GM18511 (cell line): ENCODE measurements around the gene SND1.
A peak's percentile ranks its signal among the peaks of the same experiment; 100 is the strongest.
"Not testable (repeated sequence)": the region's sequence is repeated elsewhere in the genome, so short reads cannot be mapped to it uniquely, and the experiment has no call there.

Experiments
- ATAC-seq: cut with Tn5 transposase; IDR thresholded peaks from one replicate; pipeline ENCODE4 v1.9.1; 2021; ENCODE audit warnings: mild to moderate bottlenecking, moderate library complexity; ENCODE audit not compliant: unreplicated experiment

Gene SND1

DNA sequence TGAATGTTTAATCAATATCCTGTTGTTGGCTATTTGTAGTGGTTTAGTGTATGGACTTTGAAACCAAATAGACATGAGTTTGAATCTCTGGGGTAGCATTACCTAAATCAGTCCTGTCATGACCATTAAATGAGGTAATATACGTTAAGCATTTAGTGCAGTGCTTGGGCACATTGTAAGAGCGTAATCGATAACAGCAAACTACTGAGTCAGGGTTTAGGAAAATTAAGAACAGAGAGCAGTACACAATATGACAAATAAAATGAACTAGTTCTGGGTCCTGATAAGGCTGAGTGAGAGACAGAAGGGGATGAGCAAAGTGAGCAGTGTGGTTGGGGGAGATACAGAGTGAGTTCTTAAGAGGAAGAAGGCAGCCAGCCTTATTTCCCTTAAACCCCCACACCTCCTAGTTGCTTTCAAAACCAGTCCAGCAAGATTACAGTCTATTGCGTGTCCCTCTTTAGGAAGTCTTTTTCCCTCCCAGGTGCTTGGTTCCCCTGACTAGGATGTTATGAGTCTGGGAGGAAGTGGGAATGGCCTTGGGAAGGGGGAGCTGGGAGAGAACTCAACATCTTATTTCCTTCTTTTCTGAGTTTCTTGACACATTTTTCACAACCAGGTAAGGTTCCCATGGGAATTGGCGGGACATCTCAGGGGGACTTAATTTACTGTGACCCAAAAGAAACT, 171.0 kb downstream of the SND1 start:
- ATAC-seq, result no peak

DNA sequence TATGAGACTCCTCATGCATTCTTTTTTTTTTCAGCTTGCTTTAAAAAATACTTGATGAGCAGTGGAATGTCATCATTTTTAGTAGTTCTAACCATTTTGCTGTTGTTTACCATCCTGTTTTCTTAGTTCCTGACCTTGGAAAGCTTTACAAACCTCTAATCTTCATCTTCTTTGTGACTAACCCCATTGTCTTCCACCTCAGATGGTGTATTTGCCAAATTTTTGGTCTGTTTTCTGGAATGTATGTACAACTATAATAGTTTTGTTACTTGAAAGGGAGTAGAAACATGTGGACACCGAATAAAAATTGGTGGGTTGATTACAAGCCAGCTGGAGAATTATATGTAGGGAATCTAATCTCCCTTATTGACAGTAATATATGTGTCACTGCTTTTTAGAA, 172.7 kb downstream of the SND1 start:
- no peak for ATAC-seq

DNA sequence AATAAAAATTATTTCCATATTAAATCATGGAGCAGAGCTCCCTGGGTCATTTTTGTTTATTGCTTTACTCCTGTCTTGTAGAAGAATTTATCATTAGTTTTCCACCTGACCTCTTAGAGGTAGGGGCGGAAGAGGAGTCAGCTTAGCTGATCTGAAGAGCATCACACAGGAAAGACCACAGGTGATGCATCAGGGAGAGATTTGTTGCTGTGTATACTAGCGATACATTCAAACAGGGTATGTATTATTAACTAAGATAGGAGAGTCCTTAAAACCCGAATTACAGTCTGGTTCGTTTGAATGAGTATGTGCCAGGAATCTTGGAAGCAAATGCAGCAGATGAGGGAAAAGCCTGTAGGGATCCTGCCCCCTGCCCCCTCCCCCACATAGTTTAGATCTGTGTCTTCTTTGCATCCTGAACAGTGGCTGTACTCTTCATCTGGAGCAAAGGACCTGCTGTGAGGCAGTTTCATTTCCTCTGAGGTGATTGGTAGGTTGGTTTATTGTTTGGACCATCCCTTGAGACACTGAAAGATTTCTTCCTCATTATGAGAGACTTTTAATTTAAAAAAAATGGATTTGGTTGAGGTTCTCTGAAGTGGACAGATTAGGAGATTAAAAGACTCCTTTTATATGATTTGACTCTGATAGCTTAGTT, 177.0 kb downstream of the SND1 start:
- ATAC-seq, result peak; percentile 72

DNA sequence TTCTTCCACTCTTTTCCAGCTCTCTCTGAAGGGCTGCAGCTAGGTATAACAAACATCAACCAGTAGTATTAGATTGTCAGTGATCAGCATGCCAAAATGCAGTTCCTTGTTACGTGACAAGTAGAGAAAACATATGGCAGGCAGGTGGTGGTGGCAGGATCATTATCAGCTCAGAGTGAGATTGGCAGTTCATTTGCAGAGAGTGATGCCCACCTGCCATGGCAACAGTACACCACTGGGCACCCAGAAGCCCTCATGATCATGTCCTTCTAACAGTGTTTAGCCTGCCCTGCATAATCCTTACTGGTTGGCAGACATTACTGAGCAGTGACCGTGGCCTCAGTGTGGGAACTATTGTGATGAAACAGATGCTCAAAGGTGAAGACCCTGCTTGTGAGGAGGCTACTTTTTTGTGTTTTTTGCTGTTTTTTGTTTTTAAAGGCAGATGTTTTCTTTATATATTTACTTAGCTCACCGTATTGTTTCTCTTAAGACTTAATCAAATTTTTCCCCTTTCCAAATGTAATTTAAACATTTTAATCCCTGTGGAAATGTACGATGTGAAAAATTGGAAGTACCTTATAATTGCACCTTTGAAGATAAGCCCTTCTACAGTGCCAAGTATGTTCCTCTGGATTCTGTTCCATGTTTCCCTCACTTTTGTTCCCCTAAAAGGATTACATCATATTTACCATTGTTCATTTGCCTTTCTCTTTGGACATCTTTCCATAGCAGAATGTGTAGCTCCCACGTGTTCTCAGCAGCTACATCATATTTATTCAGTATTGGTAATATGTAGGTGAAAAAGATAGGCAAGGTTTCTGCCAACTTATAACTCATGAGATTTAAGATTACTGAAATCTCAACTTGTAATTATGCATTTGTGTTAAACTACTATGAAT, 179.6 kb downstream of the SND1 start:
- no peak for ATAC-seq

DNA sequence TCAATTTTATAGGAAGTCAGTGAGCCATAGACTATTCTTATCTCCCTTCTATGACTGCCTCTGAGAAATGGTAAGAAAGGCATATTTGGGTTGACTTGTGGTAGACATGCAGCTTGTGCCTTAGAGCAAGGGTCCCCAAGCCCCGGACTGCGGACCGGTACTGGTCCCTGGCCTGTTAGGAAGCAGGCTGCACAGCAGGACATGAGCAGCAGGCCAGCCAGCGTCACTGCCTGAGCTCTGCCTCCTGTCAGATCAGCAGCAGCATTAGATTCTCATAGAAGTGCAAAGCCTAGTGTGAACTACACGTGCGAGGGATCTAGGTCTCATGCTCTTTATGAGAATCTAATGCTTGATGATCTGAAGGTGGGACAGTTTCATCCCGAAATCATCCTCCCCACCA, 180.6 kb downstream of the SND1 start:
- no peak for ATAC-seq

DNA sequence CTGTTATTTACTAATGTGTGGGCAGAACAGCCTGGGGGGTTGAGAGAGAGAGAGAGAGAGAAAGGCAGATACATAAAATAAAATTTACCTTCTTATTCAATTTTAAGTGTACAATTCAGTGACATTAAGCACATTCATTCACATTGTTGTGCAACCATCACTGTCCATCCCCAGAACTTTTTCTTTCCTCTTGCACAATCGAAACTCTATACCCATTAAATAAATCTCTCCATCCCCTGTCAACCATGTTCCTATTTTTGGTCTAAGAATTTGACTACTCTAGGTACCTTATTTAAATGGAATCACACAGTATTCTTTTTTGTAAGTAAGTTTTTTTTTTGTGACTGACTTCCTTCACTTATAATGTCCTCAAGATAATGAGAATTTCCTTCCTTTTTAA, 181.6 kb downstream of the SND1 start:
- no peak for ATAC-seq

DNA sequence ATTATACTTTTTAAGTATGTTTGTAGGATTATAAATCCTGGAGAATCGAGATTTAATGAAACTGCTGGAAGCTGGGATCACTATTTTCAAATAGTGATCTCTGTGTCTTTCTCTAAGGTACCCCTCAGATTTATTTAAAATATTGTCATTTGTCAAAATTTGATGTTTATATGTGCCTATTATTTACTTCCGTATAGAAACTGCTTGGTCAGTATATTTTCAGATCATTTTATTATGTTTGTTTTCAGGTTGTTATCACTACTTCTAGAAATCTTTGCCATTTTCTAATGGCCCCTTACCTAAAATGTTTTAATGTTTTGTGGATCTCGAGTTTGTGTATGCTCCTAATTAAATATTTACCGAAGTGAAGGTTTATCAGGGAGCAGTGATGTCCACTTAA, 183.7 kb downstream of the SND1 start:
- no peak for ATAC-seq

DNA sequence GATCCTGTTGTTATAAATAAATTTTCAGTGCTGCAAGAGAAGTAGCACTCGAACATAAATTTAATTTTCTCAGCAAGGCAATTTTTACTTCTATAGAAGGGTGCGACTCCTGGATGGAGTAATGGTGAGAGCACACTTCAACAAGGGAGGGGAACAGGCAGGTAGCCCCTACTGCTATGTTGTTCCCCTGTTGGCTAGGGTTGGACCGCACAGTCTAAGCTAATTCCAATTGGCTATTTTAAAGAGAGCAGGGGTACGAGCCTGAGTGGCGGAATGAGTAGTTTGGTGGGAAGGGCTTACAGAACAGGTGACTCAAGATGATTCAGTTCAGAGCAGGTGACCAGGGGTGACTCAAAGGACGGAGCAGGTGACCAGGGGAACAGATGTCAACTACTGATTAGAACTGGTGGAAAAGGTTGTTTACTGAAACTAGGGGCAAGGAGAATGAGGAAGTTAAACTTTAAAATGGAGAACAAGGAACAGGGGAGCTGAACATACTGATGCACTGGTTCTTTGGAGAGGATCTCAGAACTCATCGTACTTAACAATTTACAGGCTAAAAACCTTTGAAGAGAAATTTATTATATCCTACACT, 185.9 kb downstream of the SND1 start:
- not testable (repeated sequence) for ATAC-seq

DNA sequence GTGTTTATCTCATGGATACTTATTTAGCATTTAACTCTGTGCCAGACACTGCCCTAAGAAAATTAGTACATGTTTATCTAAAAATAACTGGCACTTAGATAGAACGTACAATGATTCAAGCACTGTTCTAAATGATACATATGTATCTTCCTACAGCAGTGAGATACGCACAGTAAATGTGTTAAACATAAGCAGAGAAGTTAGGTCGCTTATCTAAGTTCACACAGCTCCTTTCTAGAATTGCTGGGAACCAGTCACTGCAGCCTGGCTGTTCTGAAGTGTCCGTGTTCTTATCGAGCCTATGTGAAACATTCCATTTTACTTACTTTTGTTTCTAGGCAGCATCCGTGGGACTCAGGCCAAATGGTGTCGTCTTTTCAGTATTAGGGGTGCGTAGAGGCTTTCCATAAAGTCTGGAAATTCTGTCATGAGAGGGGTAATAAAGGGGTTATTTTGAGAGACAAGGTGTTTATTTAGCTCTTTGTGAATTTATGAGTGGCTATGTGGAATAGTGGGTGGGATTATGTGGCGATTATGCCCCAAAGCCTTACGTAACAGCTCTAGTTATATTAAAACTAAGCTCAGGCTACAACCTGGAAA, 186.9 kb downstream of the SND1 start:
- ATAC-seq, result no peak

DNA sequence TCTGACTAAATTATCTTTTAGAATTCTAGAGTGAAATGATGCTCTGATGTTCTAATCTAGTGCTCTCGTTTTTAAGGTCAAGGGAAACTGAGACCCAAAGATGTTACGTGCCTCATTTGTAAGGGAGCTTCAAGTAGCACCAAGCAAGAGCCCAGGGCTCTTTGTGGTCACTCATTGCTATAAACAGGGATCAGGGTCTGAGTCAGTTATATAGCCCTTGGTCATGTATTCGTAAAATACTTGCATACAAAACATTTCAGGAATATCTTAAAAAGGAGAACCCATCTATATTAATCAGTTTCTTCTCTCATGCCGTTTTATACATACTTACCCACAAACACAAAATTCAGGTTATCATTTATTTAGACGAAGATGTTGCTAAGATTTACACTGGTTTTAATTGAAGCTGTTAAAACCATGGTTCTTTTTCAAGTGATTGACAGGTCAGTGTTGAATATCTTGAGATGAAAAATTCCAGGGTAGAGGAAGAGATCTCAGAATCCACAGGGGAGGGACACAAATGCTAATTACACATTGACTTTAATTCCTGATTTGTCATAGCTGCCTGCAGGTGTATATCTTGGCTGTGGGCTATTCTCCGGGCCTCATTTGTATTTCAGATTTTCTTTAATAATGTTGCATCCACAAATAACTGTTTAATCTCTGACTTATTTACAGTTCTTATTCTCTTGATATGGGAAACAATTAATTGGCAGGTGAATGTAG, 188.4 kb downstream of the SND1 start:
- ATAC-seq, result no peak

DNA sequence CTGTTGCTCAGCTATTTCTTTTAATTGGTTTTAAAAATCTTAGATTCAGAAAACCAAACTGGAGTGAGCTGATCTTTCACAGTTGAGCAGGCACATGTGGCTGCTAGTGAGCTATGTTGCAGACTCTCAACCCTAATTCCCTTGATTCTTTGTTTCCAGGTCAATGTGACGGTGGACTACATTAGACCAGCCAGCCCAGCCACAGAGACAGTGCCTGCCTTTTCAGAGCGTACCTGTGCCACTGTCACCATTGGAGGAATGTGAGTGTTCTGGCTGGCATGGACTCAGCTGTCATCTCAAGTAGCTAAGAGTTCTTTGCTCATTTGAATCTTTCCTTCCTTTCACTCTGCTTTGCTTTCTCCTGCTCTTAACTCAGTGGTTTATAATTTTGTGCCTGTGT, 192.2 kb downstream of the SND1 start:
- no peak for ATAC-seq

DNA sequence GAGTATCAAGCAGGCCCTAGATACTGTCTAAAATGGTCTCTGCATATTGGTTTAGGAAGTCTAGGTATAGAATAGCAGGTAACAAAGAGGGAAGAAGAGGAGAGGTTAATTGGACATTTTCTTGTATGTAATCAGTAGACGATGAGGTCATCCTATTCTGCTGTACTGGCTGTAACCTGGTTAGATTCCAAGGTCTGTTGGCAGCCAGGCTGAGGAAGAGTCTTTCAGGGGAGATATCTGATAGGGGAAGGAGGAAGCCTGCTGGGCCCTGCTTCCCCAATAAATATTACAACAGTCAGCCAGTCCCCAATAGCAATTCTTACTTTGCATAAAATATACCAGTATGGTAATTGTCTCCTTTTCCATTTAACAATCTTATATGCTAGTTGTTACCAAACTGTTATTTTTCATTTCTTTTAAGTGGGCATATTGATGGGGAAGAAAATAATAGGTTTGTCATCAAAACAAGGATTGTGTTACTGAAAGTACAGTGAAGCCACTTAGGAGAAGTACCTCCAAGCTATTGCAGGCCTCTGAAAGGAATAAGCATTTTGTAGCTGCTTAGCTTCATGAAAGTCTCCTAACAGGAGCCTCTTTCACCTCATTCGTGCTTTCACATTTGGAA, 192.8 kb downstream of the SND1 start:
- no peak for ATAC-seq

DNA sequence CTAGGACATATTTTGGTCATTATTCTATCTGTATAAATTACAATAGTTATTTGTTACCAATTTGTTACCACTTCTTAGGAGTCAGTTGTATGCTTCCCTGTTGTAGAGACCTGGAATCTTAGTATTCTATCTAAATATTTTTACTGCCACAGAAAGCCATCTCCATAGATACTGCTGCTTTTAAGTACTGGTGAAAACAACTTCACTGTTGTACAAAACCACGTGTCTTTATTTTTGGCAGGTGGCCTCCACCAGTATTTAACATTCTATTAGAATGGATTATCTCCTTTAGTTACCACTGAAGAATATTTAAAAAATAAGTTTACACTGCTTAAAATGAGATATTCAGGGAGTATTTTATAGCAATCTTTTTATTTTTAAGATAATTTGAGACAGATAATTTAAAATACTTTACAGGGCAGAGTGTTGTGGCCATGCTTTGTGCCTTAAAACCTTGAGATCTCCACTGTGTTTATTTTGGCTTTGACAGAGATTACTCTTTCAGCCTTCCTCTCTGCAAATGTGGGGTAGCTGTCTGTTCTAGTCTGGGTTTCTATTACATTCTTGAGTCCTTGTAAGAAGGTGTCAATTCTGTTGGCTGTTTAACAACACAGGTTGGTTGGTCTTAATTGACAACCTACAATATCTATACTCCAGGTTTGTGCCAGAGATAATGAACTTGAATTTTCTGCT, 193.7 kb downstream of the SND1 start:
- no peak for ATAC-seq

DNA sequence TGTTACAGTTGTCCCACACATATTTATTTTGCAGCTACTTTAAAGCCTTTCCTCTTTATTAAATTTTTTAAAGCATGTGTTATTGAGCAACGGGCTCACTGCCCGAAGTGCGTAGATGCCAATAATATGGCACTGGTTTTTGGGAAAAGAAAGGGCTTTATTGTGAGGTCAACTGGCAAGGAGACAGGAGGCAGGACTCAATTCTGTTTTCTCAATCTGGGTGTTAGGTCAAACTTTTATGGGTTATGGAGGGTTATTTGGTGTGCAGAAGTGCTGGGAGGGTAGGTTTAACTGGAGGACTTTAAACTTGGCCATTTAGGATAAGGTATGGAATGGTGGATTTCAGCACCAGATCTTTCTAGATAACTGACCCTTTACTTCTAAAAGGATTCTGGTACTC, 195.6 kb downstream of the SND1 start:
- no peak for ATAC-seq

DNA sequence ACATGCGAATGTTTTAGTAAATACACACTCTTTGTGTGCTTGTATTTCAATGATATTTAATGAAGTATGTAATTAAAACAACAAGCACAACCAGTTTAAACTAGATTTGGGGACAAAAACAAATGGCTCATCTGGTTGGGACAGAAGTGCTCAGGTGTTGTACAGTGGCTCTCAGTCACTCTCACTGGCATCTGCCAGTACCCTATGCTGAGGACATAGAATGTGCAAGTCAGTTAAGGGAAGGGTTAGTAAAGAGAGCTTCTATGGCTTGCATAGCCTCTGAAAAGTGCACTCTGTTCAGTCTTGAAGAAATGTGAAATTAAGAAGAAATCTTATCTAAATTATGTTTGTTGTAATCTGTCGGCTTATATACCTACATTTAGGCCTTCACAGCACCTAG, 196.2 kb downstream of the SND1 start:
- ATAC-seq, result no peak

DNA sequence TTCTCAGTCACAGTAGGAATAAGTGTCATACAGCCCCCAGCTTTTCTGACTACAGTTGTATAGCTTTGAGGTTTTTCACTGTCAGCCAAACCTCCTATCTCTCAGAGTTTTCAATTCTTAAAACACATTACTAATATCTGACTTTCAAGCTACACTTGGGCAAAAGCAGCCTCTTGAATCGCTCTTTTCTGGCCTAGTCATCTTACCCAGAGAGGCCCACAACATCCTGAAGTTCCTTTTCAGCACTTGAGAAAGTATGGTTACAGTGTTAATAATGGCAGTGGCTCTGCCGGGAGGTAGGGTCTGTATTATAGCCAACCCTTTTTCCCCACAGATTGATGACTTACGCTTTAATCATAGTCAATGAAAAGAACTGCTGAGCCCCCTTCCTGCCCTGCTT, 198.2 kb downstream of the SND1 start:
- ATAC-seq, result no peak

DNA sequence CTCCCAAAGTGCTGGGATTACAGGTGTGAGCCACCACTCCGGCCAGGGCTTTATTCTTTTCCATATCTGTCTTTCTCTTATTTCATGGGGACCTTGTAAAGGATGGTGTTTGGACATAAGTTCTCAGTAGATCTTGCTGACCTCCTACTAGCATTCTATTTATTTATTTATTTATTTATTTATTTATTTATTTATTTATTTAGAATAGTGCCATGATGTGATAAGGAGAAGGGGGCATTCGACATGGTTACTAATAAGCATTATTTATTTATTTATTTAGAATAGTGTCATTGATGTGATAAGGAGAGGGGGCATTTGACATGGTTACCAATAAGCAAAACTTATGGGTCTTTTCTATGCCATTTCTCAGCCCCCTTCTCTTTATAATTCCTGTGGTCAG, 202.4 kb downstream of the SND1 start:
- no peak for ATAC-seq

DNA sequence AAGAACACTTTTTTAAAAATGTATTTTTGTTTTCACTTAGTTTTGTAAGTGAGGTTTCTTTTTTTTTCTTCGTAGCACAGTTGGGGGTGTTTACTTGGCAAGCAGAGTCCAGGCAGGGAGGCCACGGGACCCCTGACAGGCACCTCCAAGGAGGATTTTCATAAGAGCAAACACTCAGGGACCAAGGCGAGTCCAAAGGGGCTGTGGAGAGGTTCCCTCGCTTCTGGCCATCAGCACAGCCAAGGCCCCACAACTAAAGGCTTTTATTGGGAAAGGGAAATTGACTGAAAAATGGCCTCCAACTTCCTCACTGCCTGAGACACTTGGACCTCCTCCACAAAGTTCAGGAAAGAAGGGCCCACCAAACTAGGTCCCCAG, 205.5 kb downstream of the SND1 start:
- ATAC-seq, result no peak

DNA sequence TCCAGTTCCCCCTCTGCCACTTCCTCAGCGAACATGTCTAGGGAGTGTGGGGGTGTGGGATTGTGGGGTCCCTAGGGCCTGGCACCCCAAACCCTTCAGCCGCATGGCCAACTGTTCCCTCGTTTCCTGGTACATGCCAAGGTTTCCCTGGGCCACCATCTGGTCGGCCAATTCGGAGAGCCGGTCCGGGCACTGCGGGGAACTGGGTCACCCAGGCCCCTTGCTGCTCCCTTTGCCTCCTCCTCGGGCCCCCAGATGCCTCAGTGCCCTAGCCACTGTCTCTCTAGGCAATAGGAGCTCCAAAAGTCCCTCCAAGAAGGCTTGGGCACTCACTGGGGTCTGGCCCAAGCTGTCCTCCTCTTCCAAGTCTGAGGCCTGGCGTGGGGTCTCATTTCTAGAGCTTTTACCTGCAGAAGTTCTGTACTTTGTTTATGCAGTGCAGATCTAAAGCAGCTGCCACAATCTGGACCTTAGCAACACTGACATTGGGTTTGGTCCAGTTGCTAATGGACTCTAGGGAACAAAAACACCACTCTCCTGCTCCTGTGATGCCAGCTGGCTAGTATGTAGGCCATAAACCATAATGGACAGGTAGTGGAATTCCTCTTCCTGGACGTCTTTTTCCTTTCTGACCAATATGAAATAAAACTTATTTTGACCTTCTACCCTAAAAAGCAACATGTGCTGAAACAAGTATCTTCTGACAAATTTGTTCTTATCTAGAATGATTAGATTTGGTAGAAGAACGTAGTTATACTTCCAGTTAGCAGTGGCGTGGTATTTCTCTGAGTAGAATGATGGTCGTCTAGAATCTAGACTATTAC, 206.3 kb downstream of the SND1 start:
- no peak for ATAC-seq
